ENCODE measurements around the gene GRAMD1B.

GRAMD1B gene

DNA sequence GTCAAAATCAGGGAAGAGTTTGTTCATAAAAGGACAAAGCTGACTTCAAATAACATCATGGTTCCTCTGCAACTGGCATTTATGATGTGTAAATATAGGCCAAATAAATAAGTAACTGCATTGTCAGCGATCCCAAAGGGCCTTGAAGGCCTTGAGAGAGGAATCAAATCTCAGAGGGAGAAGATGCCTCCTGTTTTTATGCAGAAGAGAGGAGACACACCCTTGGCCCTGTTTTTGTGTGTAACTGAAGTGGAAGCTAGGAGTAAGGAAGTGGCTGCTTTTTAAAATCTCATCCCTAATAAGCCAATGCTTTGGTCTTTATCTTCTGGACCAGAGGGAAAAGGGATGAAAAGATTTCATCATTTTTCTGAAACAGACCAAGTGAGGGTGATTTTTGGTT, 240.0 kb downstream of the GRAMD1B start:
- Histone ChIP-seq H3K9ac (ENCODE audit: low read length in 2 of 2) (no peak overlapping the region), H3K27ac (ENCODE audit: low read length) (no peak overlapping the region), H3K4me3 (ENCODE audit: low read length in 2 of 2) (no peak overlapping the region), H3K36me3 (ENCODE audit: control insufficient read depth in 2 of 2, insufficient read depth in 2 of 2, low read length in 2 of 2) (no peaks in the 10 kb centered on the region), H3K9me3 (ENCODE audit: control insufficient read depth in 2 of 2, low read length in 2 of 2) (no peaks in the 10 kb centered on the region), H3K4me1 (ENCODE audit: control insufficient read depth, insufficient read depth, low read length) (no peaks in the 10 kb centered on the region), H3K27me3 (ENCODE audit: control insufficient read depth in 1 of 2, insufficient read depth in 2 of 2, low read length in 2 of 2) (no peaks in the 10 kb centered on the region)

DNA sequence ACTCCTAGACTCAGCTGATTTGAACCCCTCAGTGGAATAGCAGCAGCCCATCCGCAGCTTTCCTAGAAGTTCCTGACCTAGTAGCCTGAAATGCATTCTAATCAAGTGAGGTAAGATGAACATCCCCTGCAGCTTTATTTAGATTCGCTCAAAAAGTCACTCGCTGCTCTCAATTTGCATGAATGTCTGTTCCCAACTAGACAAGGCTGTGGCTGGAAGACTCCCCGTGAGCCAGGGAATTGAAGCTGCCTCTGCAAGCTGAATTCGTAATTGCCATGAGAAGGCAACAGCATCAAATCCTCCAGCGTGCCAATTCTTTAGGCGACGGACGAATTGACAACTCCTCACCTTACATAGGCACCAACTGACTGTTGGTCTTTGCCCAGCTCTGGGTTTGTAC, 241.5 kb downstream of the GRAMD1B start:
- Histone ChIP-seq H3K36me3 (ENCODE audit: control insufficient read depth in 2 of 2, insufficient read depth in 2 of 2, low read length in 2 of 2) (no peaks in the 10 kb centered on the region), H3K27ac (ENCODE audit: low read length) (no peak overlapping the region), H3K27me3 (ENCODE audit: control insufficient read depth in 1 of 2, insufficient read depth in 2 of 2, low read length in 2 of 2) (no peaks in the 10 kb centered on the region), H3K9ac (ENCODE audit: low read length in 2 of 2) (no peak overlapping the region), H3K4me1 (ENCODE audit: control insufficient read depth, insufficient read depth, low read length) (no peaks in the 10 kb centered on the region), H3K9me3 (ENCODE audit: control insufficient read depth in 2 of 2, low read length in 2 of 2) (no peaks in the 10 kb centered on the region), H3K4me3 (ENCODE audit: low read length in 2 of 2) (no peak overlapping the region)

DNA sequence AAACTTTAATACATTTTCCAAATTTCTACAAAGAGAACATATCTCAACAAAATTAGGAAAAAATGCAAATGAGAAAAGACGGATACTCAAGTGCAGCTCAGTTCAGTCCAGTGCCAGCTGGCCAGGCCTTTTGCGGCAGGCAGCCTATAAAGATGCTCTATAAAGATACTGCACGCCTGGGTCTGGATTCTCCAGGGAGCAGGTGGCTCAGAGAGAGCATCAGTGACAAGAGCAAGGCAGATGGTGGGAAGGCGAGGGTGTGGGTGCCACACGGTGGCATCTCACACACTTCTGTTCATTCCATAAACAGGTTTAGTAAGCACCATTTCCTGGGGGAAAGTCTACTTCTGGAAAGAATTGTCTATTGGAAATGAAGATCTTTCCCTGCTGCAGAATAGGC, 242.5 kb downstream of the GRAMD1B start:
- Histone ChIP-seq H3K4me3 (ENCODE audit: low read length in 2 of 2) (no peak overlapping the region), H3K9me3 (ENCODE audit: control insufficient read depth in 2 of 2, low read length in 2 of 2) (no peaks in the 10 kb centered on the region), H3K27ac (ENCODE audit: low read length) (no peak overlapping the region), H3K36me3 (ENCODE audit: control insufficient read depth in 2 of 2, insufficient read depth in 2 of 2, low read length in 2 of 2) (no peaks in the 10 kb centered on the region), H3K27me3 (ENCODE audit: control insufficient read depth in 1 of 2, insufficient read depth in 2 of 2, low read length in 2 of 2) (no peaks in the 10 kb centered on the region), H3K9ac (ENCODE audit: low read length in 2 of 2) (no peak overlapping the region), H3K4me1 (ENCODE audit: control insufficient read depth, insufficient read depth, low read length) (no peaks in the 10 kb centered on the region)

DNA sequence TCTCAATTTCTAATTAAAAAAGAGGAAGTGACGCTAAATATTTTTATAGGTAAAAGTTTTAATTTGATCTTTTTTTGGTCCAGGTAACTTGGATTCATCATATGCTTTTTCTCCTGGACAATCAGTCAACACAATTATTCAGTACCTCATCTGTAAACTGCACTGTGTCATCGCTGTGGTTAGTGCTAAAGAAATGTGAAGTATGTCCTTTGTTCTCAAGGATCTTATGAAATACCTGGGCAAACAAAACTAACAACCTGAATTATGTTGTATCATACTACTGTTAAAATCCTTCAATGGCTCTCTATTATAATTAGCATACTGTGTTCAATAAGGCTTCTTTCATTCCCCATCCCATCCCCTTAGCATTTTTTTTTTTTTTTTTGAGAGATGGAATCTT, 244.2 kb downstream of the GRAMD1B start:
- Histone ChIP-seq H3K4me3 (ENCODE audit: low read length in 2 of 2) (no peak overlapping the region), H3K4me1 (ENCODE audit: control insufficient read depth, insufficient read depth, low read length) (no peaks in the 10 kb centered on the region), H3K36me3 (ENCODE audit: control insufficient read depth in 2 of 2, insufficient read depth in 2 of 2, low read length in 2 of 2) (no peaks in the 10 kb centered on the region), H3K27ac (ENCODE audit: low read length) (no peak overlapping the region), H3K9ac (ENCODE audit: low read length in 2 of 2) (no peak overlapping the region), H3K27me3 (ENCODE audit: control insufficient read depth in 1 of 2, insufficient read depth in 2 of 2, low read length in 2 of 2) (no peaks in the 10 kb centered on the region), H3K9me3 (ENCODE audit: control insufficient read depth in 2 of 2, low read length in 2 of 2) (no peaks in the 10 kb centered on the region)
